ENCODE measurements around the gene DGAT2.

DGAT2 gene

GRCh38 chr11:75781296-75781695 is 12.7 kb downstream of the DGAT2 start:
- no peak for DNase-seq

- no peak for DNase-seq
Observed at GRCh38 chr11:75781831-75782230, 13.3 kb downstream of the DGAT2 start.

- DNase-seq = no peak
Observed at GRCh38 chr11:75782540-75783263, 14.1 kb downstream of the DGAT2 start.

GRCh38 chr11:75783416-75784084 is 15.0 kb downstream of the DGAT2 start:
- no peak for DNase-seq

GRCh38 chr11:75784085-75784478 is 15.5 kb downstream of the DGAT2 start:
- no peak for DNase-seq

- no peak for DNase-seq
Observed at GRCh38 chr11:75784506-75784905, 15.9 kb downstream of the DGAT2 start.

- no peak for DNase-seq
Observed at GRCh38 chr11:75785187-75785586, 16.6 kb downstream of the DGAT2 start.

- DNase-seq = no peak
Observed at GRCh38 chr11:75786101-75786736, 17.6 kb downstream of the DGAT2 start.

- DNase-seq = no peak
Observed at GRCh38 chr11:75789521-75789920, 20.9 kb downstream of the DGAT2 start.

GRCh38 chr11:75790986-75791385 is 22.4 kb downstream of the DGAT2 start:
- DNase-seq = no peak

GRCh38 chr11:75792127-75792731 is 23.7 kb downstream of the DGAT2 start:
- DNase-seq = no peak

- DNase-seq = no peak
Observed at GRCh38 chr11:75792997-75793800, 24.6 kb downstream of the DGAT2 start.

GRCh38 chr11:75793966-75794365 is 25.4 kb downstream of the DGAT2 start:
- no peak for DNase-seq

- DNase-seq = no peak
Observed at GRCh38 chr11:75795276-75796090, 26.9 kb downstream of the DGAT2 start.

- DNase-seq = no peak
Observed at GRCh38 chr11:75796091-75796435, 27.5 kb downstream of the DGAT2 start.

- DNase-seq = no peak
Observed at GRCh38 chr11:75797116-75797515, 28.5 kb downstream of the DGAT2 start.

- no peak for DNase-seq
Observed at GRCh38 chr11:75797792-75798191, 29.2 kb downstream of the DGAT2 start.

- no peak for DNase-seq
Observed at GRCh38 chr11:75800136-75800675, 31.6 kb downstream of the DGAT2 start.

- no peak for DNase-seq
Observed at GRCh38 chr11:75800728-75801361, 32.3 kb downstream of the DGAT2 start.

GRCh38 chr11:75801362-75802020 is 32.9 kb downstream of the DGAT2 start:
- no peak for DNase-seq

Data from NCI-H446 (cell line).